Astrocyte of the cerebellum (primary cell): ENCODE data around the gene ATN1.
"Not testable (repeated sequence)": the region's sequence is repeated elsewhere in the genome, so short reads cannot be mapped to it uniquely, and the experiment has no call there.

ENCODE experiments used
- DNase-seq: peaks from one replicate; pipeline ENCODE4 v3.0.0-alpha.2; 2011; ENCODE audit warnings: low read depth
- H3K4me3 ChIP-seq: 2 replicates; pipeline ENCODE4 v1.5.1; 2011; ENCODE audit warnings: mild to moderate bottlenecking, low read depth, low read length, moderate library complexity
- in situ Hi-C: cut with HindIII; loops from 2 replicates; pipeline ENCODE4 v1.10.0; 2017; ENCODE audit warnings: low sequenced_read_pairs
- TF ChIP-seq, protein P1 (sequence below): IDR thresholded peaks from 2 replicates; pipeline ENCODE4 v1.5.1; 2012; ENCODE audit warnings: low read length, low read depth, moderate library complexity, mild to moderate bottlenecking; ENCODE audit errors: missing control alignments

Gene ATN1, protein sequence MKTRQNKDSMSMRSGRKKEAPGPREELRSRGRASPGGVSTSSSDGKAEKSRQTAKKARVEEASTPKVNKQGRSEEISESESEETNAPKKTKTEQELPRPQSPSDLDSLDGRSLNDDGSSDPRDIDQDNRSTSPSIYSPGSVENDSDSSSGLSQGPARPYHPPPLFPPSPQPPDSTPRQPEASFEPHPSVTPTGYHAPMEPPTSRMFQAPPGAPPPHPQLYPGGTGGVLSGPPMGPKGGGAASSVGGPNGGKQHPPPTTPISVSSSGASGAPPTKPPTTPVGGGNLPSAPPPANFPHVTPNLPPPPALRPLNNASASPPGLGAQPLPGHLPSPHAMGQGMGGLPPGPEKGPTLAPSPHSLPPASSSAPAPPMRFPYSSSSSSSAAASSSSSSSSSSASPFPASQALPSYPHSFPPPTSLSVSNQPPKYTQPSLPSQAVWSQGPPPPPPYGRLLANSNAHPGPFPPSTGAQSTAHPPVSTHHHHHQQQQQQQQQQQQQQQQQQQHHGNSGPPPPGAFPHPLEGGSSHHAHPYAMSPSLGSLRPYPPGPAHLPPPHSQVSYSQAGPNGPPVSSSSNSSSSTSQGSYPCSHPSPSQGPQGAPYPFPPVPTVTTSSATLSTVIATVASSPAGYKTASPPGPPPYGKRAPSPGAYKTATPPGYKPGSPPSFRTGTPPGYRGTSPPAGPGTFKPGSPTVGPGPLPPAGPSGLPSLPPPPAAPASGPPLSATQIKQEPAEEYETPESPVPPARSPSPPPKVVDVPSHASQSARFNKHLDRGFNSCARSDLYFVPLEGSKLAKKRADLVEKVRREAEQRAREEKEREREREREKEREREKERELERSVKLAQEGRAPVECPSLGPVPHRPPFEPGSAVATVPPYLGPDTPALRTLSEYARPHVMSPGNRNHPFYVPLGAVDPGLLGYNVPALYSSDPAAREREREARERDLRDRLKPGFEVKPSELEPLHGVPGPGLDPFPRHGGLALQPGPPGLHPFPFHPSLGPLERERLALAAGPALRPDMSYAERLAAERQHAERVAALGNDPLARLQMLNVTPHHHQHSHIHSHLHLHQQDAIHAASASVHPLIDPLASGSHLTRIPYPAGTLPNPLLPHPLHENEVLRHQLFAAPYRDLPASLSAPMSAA (N-terminal part only)

DNA sequence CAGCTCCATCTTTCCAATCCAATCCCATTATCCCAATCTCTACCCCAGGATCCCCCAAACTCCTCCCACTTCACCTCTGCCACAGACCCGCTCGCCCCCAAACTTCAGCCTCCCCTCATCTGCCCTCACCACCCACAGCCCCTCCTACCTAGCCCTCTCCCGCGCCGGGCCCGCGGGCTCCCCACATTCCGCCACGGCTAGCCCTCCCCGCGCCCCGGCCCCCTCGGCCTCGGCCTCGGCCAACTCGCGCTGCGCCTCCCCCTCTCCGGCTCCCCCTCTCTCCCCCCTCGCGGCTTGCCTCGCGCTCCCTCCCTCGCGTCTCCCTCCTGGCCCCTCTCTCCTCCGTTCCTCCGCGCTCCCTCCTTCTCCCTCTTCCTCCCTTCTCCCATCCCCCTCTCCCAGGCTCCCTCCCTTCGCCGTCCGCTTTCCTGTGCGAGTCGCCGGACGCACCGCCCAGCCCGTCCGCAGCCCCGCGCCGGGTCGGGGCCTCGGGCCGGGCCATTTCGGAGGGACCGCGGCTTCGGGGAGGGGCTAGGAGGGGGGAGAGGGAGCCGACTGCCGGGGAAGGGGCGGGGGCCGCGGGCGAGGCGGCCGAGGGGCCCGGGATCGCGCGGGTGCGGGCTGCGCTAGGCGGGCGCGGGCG, at the start of gene ATN1:
TSS of gene ATN1 (plus strand) at position 581 of the 643 bp plus-strand sequence. CDS start 6,043 bp downstream, outside the sequence.
- TF ChIP-seq, protein P1, sequence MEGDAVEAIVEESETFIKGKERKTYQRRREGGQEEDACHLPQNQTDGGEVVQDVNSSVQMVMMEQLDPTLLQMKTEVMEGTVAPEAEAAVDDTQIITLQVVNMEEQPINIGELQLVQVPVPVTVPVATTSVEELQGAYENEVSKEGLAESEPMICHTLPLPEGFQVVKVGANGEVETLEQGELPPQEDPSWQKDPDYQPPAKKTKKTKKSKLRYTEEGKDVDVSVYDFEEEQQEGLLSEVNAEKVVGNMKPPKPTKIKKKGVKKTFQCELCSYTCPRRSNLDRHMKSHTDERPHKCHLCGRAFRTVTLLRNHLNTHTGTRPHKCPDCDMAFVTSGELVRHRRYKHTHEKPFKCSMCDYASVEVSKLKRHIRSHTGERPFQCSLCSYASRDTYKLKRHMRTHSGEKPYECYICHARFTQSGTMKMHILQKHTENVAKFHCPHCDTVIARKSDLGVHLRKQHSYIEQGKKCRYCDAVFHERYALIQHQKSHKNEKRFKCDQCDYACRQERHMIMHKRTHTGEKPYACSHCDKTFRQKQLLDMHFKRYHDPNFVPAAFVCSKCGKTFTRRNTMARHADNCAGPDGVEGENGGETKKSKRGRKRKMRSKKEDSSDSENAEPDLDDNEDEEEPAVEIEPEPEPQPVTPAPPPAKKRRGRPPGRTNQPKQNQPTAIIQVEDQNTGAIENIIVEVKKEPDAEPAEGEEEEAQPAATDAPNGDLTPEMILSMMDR: no peak
- H3K4me3 ChIP-seq: peak within 1 kb of the TSS; percentile 96
- no peak for DNase-seq
- in situ Hi-C loops: no loop called here

DNA sequence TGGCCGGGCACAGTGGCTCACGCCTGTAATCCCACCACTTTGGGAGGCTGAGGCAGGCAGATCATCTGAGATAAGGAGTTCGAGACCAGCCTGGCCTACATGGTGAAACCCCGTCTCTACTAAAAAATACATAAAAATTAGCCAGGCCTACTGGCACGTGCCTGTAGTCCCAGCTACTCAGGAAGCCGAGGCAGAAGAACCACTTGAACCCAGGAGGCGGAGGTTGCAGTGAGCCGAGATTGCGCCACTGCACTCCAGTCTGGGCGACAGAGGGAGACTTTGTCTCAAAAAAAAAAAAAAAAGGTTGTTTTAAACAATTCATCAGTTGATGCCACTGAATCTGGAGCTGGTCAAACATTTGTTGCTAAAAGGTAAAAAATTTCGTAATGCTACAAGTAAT, 47.9 kb upstream of the ATN1 start:
- H3K4me3 ChIP-seq, in situ Hi-C loops, DNase-seq: not testable (repeated sequence)

DNA sequence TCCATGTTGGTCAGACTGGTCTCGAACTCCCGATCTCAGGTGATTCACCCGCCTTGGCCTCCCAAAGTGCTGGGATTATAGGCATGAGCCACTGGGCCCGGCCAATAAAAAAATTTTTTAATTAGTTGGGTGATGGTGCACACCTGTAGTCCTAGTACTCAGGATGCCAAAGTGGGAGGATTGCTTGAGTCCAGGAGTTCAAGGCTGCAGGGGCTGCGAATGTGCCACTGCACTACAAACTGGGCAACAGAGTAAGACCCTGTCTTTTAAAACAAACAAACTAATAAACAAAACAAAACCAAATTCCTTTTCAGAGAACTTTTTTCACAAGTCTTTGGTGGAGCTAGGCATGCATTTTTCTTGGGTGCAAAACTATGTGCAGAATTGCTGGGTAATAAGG, 44.5 kb upstream of the ATN1 start:
- no peak for DNase-seq
- TF ChIP-seq, protein P1: no peak
- in situ Hi-C loops: no loop called here
- no peak overlapping the region for H3K4me3 ChIP-seq

DNA sequence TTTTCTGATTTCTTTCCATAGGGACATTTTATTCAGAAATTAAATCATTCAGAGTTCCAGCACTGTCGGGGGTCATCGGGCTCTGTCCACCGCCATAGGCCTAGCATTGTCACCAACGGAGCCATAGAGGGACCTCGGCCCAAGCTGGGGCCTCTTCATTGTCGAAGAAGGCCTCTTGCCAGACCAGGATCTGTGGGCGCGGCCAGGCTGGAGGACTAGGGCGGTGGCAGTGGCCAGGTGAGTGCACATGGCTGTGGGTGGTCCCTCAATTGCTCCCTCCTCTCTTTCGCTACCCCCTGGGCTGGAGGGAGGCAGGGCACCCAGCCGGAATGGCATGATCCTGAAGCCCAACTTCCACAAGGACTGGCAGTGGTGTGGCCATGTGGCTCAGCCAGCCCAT, 44.1 kb upstream of the ATN1 start:
- DNase-seq: no peak
- in situ Hi-C loops: no loop called here
- TF ChIP-seq, protein P1: no peak

DNA sequence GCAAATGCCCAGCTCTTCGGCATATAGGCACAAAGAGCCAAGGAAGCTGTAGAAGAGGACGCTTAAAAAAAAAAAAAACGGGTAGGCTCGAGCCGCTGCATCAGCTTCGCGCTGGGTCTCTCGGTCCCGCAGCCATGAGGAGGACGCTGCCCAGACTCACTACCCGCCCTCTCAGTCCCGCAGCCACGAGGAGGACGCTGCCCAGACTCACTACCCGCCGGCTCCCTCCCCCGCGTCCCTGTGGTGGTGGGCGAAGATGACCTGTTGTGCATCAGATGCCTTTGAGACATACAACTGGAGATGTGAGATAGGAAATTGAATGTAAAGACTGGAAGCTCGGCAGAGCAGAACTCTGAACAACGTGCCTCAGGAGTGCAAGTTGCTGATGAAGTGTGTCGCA, 43.2 kb upstream of the ATN1 start:
- H3K4me3 ChIP-seq: no peak overlapping the region
- TF ChIP-seq, protein P1: no peak
- no peak for DNase-seq
- in situ Hi-C loops: no loop called here

More for the DNA sequence above, 44.1 kb upstream of the ATN1 start:
- H3K4me3 ChIP-seq: no peak overlapping the region

DNA sequence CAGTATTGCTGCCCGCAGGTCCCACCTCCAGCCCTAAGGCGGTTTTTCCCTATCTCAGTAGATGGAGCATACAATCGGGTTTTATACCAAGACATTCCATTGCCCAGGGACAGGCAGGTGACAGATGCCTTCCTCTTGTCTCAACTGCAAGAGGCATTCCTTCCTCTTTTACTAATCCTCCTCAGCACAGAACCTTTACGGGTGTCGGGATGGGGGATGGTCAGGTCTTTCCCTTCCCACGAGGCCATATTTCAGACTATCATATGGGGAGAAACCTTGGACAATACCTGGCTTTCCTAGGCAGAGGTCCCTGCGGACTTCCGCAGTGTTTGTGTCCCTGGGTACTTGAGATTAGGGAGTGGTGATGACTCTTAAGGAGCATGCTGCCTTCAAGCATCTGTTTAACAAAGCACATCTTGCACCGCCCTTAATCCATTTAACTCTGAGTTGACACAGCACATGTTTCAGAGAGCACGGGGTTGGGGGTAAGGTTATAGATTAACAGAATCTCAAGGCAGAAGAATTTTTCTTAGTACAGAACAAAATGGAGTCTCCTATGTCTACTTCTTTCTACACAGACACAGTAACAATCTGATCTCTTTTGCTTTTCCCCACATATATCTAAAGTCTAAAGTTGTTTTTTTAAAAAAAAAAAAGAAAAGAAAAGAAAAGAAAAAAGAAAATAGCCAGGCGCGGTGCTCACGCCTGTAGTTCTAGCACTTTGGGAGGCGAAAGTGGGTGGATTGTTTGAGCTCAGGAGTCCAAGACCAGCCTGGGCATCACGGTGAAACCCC, 41.4 kb upstream of the ATN1 start:
- DNase-seq, in situ Hi-C loops, H3K4me3 ChIP-seq: not testable (repeated sequence)

DNA sequence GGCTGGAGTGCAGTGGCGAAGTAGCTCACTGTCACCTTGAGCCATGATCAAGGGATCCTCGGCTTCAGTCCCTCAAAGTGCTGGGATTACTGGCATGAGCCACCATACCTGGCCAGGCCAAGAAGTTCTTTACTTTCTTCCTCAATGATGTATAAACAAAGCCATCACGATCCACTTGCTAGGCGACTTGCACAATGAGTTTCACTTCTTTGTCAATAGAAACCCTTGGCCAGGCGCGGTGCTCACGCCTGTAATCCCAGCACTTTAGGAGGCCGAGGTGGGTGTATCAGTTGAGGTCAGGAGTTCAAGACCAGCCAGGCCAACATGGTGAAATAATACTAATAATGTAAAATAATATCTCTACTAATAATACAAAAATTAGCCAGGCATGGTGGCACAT, 40.3 kb upstream of the ATN1 start:
- in situ Hi-C loops: no loop called here

More for the DNA sequence above, 40.3 kb upstream of the ATN1 start:
- no peak for DNase-seq
- no peak overlapping the region for H3K4me3 ChIP-seq
- TF ChIP-seq, protein P1: no peak
